Keratinocyte (primary cell): Measurements from ENCODE around the gene GMPR2.

Source experiments
- CTCF ChIP-seq, 3 experiments: IDR thresholded peaks in 1 of 3; conservative IDR thresholded peaks in 1 of 3; optimal IDR thresholded peaks in 1 of 3; 2 replicates in 2 of 3; 3 replicates in 1 of 3; pipeline versions ENCODE3 to v1.5.1; 2011; ENCODE audit warnings: low read length in 3 of 3, mild to moderate bottlenecking in 3 of 3, moderate library complexity in 2 of 3, control low read depth in 1 of 3, inconsistent platforms in 1 of 3; ENCODE audit not compliant: insufficient read depth in 2 of 3; ENCODE audit errors: extremely low read depth in 1 of 3
- EZH2 ChIP-seq: IDR thresholded peaks from one replicate; pipeline ENCODE4 v1.6.1; 2012; ENCODE audit warnings: inconsistent platforms, mild to moderate bottlenecking, low read length, moderate library complexity

GRCh38 chr14:24251880-24252288 lies 19.2 kb downstream of the GMPR2 start:
- TF ChIP-seq CTCF (optimal IDR thresholded peaks at IDR 0.05 in 1 of 3, IDR thresholded peaks at IDR 0.05 in 1 of 3, conservative IDR thresholded peaks at IDR 0.05 in 1 of 3; ENCODE audit: extremely low read depth in 1 of 3, insufficient read depth in 2 of 3, low read length in 3 of 3) (peak in 1 of 3 experiments; percentile 2), EZH2 (no peak)
